Suppressor macrophage (primary cell): ENCODE results near the gene CCDC28B.
"Not testable (repeated sequence)": the region's sequence is repeated elsewhere in the genome, so short reads cannot be mapped to it uniquely, and the experiment has no call there.

Experiments used
- DNase-seq, 4 experiments: peaks; one replicate each; pipeline ENCODE4 v3.0.0-alpha.2; 2020 to 2022
- total RNA-seq, 17 experiments: gene quantifications; one replicate each; lab custom pipeline; 2026; ENCODE audit warnings: mixed read lengths in 6 of 17, inconsistent platforms in 3 of 17; lab: John Stamatoyannopoulos, UW

CCDC28B gene
- total RNA-seq = 0.38 to 4.0 (median 1.4) reads per million in 17 experiments

- peak; percentile 48 to 68 (median 64) for DNase-seq
Observed at GRCh38 chr1:32200226-32201010, at the start of gene CCDC28B. Gene CCDC28B (plus strand): TSS chr1:32200595. CDS start chr1:32201936, 1,341 bp downstream.

GRCh38 chr1:32150847-32151246 is 49.5 kb upstream of the CCDC28B start:
- DNase-seq = no peak

- DNase-seq = peak; percentile 46 to 66 (median 54)
Observed at GRCh38 chr1:32151319-32151787, 49.0 kb upstream of the CCDC28B start.

- no peak for DNase-seq
Observed at GRCh38 chr1:32159189-32159588, 41.2 kb upstream of the CCDC28B start.

- DNase-seq = no peak
Observed at GRCh38 chr1:32163405-32163804, 37.0 kb upstream of the CCDC28B start.

GRCh38 chr1:32165633-32166032 is 34.8 kb upstream of the CCDC28B start:
- not testable (repeated sequence) for DNase-seq

GRCh38 chr1:32170991-32171390 is 29.4 kb upstream of the CCDC28B start:
- DNase-seq = no peak

GRCh38 chr1:32172621-32173245 is 27.7 kb upstream of the CCDC28B start:
- DNase-seq = no peak

- peak; percentile 19 to 63 (median 53) for DNase-seq
Observed at GRCh38 chr1:32178380-32179192, 21.8 kb upstream of the CCDC28B start.

- DNase-seq = no peak
Observed at GRCh38 chr1:32179193-32179442, 21.3 kb upstream of the CCDC28B start.

GRCh38 chr1:32179443-32180185 is 20.8 kb upstream of the CCDC28B start, which contains the start of gene TXLNA:
Gene TXLNA (plus strand): TSS chr1:32179675. CDS start chr1:32180346, 671 bp downstream.
- peak; percentile 94 to 98 (median 96) for DNase-seq

GRCh38 chr1:32180186-32181060 is 20.0 kb upstream of the CCDC28B start:
- peak; percentile 48 to 75 (median 62) for DNase-seq

GRCh38 chr1:32181065-32181464 is 19.3 kb upstream of the CCDC28B start:
- no peak for DNase-seq

- DNase-seq = no peak
Observed at GRCh38 chr1:32181563-32181962, 18.8 kb upstream of the CCDC28B start.

- no peak for DNase-seq
Observed at GRCh38 chr1:32182060-32182459, 18.3 kb upstream of the CCDC28B start.

- peak; percentile 38 to 57 (median 52) for DNase-seq
Observed at GRCh38 chr1:32184650-32185049, 15.7 kb upstream of the CCDC28B start.

GRCh38 chr1:32186077-32186476 is 14.3 kb upstream of the CCDC28B start:
- no peak for DNase-seq

GRCh38 chr1:32186491-32186890 is 13.9 kb upstream of the CCDC28B start:
- DNase-seq = no peak

- no peak for DNase-seq
Observed at GRCh38 chr1:32187850-32188249, 12.5 kb upstream of the CCDC28B start.

GRCh38 chr1:32192220-32192948 is 8.0 kb upstream of the CCDC28B start:
- DNase-seq = no peak

- no peak for DNase-seq
Observed at GRCh38 chr1:32194984-32195383, 5.4 kb upstream of the CCDC28B start.
